ENCODE results near the gene RARB. TPM values are rescaled to one million over a fixed set of nuclear protein-coding genes. Genes with fewer than 3 reads are reported as not detected.

The RARB gene
- total and polyA plus RNA-seq, 3 donors from 2014 or later, result 0.63 to 1.5 (median 0.99) TPM

GRCh38 chr3:25489858-25490593, 62.0 kb downstream of the RARB start:
- Histone ChIP-seq H3K9me3 (no peaks in the 10 kb centered on the region), H3K27ac (no peak overlapping the region), H3K4me3 (no peak overlapping the region), H3K4me1 (no peaks in the 10 kb centered on the region), H3K27me3 (no peaks in the 10 kb centered on the region), H3K36me3 (ENCODE audit: low read depth, missing control alignments) (no peaks in the 10 kb centered on the region)
- intact Hi-C loops (cut with DNase I; ENCODE audit: low total_unique reads), result no loop called here
- TF ChIP-seq POLR2A (IDR thresholded peaks at IDR 0.05) (no peak), CTCF (IDR thresholded peaks at IDR 0.05) (no peak)
- WGBS, 2 donors, result 71 to 79% methylated on average over 7 of the region's 7 CpGs
- DNase-seq, result no peak

- Histone ChIP-seq H3K27ac (no peak overlapping the region), H3K27me3 (no peaks in the 10 kb centered on the region), H3K9me3 (no peaks in the 10 kb centered on the region), H3K4me1 (no peaks in the 10 kb centered on the region), H3K4me3 (no peak overlapping the region), H3K36me3 (ENCODE audit: low read depth, missing control alignments) (no peaks in the 10 kb centered on the region)
- intact Hi-C loops (cut with DNase I; ENCODE audit: low total_unique reads), result no loop called here
- 70 to 84% methylated on average over 3 of the region's 3 CpGs for WGBS, 2 donors
- no peak for DNase-seq
- no peak for TF ChIP-seq CTCF (IDR thresholded peaks at IDR 0.05)
- TF ChIP-seq POLR2A (IDR thresholded peaks at IDR 0.05), result no peak
These were observed 65.2 kb downstream of the RARB start for GRCh38 chr3:25493246-25493645.

DNA sequence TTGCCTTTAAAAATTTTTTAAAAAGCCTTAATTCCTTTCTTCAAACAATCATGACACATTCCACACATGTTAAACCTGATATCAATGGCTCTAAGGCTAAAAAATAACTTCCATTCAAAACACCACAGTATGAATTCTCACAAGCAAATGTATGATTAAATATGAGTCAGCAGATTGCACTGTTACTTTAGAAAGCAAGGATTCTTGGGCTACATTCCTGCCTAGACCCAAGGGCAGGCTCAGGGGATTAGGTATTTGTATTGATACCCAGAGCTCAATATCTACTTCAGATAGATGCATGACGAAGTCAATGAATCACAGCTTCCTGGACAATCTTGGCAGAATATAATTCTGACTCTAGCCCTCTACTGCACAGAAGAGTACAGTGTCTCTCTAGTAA, 65.7 kb downstream of the RARB start:
- no peak for DNase-seq
- Histone ChIP-seq H3K4me1 (no peaks in the 10 kb centered on the region), H3K27ac (no peak overlapping the region), H3K4me3 (no peak overlapping the region), H3K27me3 (no peaks in the 10 kb centered on the region), H3K36me3 (ENCODE audit: low read depth, missing control alignments) (no peaks in the 10 kb centered on the region), H3K9me3 (no peaks in the 10 kb centered on the region)
- TF ChIP-seq POLR2A (IDR thresholded peaks at IDR 0.05) (no peak), CTCF (IDR thresholded peaks at IDR 0.05) (no peak)
- intact Hi-C loops (cut with DNase I; ENCODE audit: low total_unique reads), result no loop called here
- 84 to 88% methylated on average over 1 of the region's 1 CpG for WGBS, 2 donors

DNA sequence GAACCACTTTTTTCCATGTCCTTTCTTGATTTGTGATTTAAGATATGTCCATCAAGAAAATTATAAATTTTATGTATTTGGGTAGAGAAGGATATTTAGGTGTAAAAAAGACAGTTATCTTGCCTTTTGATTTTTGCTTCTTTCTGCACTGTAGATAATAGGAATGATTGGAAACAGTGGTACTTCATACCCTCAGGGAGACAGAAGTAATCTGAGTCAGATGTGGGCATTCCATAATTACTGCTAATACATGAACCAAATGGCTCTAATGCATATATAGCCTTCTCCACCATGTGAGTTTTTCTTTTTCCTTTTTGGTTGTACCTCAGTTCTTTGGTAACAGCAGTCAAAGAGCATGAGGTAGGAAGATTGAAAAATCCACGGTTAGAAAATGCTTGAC, 67.2 kb downstream of the RARB start:
- H3K4me3 ChIP-seq, result no peak overlapping the region
- H3K9me3 ChIP-seq, result no peaks in the 10 kb centered on the region
- H3K4me1 ChIP-seq, result no peaks in the 10 kb centered on the region
- WGBS, 2 donors, result 93 to 100% methylated on average over 1 of the region's 1 CpG
- no peak for TF ChIP-seq POLR2A (IDR thresholded peaks at IDR 0.05)
- TF ChIP-seq CTCF (IDR thresholded peaks at IDR 0.05), result no peak
- no peak for DNase-seq
- H3K36me3 ChIP-seq (ENCODE audit: low read depth, missing control alignments), result no peaks in the 10 kb centered on the region
- H3K27me3 ChIP-seq, result no peaks in the 10 kb centered on the region
- H3K27ac ChIP-seq, result no peak overlapping the region
- intact Hi-C loops (cut with DNase I; ENCODE audit: low total_unique reads), result no loop called here

- TF ChIP-seq POLR2A (IDR thresholded peaks at IDR 0.05) (no peak), CTCF (IDR thresholded peaks at IDR 0.05) (no peak)
- H3K27ac ChIP-seq, result no peak overlapping the region
- no peaks in the 10 kb centered on the region for H3K27me3 ChIP-seq
- H3K36me3 ChIP-seq (ENCODE audit: low read depth, missing control alignments), result no peaks in the 10 kb centered on the region
- no peaks in the 10 kb centered on the region for H3K4me1 ChIP-seq
- no peak overlapping the region for H3K4me3 ChIP-seq
- WGBS, 2 donors, result 91 to 96% methylated on average over 5 of the region's 5 CpGs
- no peaks in the 10 kb centered on the region for H3K9me3 ChIP-seq
- intact Hi-C loops (cut with DNase I; ENCODE audit: low total_unique reads), result no loop called here
- DNase-seq, result no peak
These were observed 67.7 kb downstream of the RARB start for GRCh38 chr3:25495726-25496253.
